Measurements from ENCODE around the gene MGAT5B.

The MGAT5B gene

GRCh38 chr17:76932402-76933333 lies 64.5 kb downstream of the MGAT5B start:
- H3K4me3 ChIP-seq = no peak overlapping the region
- TF ChIP-seq, protein P1, sequence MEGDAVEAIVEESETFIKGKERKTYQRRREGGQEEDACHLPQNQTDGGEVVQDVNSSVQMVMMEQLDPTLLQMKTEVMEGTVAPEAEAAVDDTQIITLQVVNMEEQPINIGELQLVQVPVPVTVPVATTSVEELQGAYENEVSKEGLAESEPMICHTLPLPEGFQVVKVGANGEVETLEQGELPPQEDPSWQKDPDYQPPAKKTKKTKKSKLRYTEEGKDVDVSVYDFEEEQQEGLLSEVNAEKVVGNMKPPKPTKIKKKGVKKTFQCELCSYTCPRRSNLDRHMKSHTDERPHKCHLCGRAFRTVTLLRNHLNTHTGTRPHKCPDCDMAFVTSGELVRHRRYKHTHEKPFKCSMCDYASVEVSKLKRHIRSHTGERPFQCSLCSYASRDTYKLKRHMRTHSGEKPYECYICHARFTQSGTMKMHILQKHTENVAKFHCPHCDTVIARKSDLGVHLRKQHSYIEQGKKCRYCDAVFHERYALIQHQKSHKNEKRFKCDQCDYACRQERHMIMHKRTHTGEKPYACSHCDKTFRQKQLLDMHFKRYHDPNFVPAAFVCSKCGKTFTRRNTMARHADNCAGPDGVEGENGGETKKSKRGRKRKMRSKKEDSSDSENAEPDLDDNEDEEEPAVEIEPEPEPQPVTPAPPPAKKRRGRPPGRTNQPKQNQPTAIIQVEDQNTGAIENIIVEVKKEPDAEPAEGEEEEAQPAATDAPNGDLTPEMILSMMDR (IDR thresholded peaks at IDR 0.05) = no peak
- H3K27ac ChIP-seq = no peak overlapping the region
- no peak for DNase-seq (ENCODE audit: low spot score)

DNA sequence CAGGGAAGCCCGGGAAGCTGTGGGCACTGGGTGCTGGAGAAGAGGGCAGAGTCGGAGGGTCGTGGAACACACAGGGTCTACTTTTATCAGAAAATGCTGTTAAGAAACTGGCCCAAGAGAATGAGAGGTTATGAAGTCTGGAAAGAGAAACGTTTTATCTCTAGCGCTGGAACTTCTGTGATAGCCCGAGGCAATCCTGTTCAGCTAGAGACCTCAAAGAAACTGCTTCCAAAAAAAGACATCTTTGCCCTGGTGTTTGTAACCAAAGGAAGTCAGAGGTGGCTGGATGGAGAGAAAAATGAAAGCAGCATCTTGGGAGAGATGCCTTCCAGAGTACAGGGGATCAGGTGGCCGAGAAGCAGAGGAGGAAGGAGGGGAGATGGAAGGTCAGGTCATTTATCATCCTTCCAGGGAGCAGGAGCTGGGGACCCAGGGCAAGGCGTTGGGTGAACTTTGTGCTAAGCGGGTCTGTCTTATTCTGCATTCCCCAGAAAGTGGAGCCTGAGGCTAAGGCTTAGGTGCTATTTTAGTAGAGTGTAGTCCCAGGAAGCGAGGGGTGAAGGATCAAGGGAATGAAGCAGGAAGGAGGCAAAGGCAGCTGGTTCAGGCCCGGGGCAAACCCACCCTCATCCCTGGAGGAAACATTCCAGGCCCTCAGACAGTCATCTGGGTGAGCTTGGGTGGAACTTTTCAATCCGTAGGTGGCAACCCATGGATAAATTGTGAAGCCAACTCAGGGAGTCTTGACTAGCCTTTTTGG lies 66.5 kb downstream of the MGAT5B start:
- TF ChIP-seq, protein P1 (IDR thresholded peaks at IDR 0.05) = no peak
- no peak overlapping the region for H3K27ac ChIP-seq
- no peak for DNase-seq (ENCODE audit: low spot score)
- H3K4me3 ChIP-seq = no peak overlapping the region

DNA sequence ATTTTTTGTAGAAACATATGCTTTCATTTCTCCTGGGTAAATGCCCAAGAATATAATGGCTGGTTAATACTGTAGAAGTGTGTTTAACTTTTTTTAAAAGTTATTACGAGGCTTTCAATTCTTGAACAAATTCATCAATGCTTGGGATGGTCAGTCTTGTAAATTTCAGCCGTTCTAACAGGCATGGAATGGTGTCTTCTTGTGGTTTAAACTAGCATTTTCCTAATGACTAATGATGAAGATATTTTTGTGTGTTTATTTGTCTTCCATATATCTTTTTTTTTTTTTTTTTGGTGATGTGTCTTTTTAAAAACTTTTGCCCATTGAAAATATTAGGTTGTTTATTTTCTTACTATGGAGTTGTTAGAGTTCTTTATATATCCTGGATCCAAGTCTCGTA lies 67.1 kb downstream of the MGAT5B start:
- TF ChIP-seq, protein P1 (IDR thresholded peaks at IDR 0.05) = no peak
- Histone ChIP-seq H3K4me3 (no peak overlapping the region), H3K27ac (no peak overlapping the region)
- no peak for DNase-seq (ENCODE audit: low spot score)

DNA sequence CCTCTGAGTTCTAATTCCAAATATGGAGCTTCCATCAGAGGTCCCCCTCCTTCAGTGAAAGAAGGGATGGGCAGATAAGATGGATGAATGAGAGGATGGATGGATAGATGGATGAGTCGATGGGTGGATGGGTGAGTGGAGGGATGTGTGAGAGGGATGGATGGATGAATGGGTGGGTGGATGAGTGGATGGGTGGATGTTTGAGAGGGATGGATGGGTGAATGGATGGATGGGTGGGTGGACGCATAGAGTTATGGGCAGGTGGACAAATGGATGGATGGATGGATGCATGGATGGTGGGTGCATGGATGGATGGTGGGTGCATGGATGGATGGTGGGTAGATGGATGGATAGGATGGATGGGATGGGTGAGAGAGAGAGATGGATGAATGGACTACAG lies 69.0 kb downstream of the MGAT5B start:
- Histone ChIP-seq H3K4me3 (no peak overlapping the region), H3K27ac (no peak overlapping the region)
- TF ChIP-seq, protein P1 (IDR thresholded peaks at IDR 0.05) = no peak
- DNase-seq (ENCODE audit: low spot score) = no peak

- H3K27ac ChIP-seq = no peak overlapping the region
- DNase-seq (ENCODE audit: low spot score) = no peak
- TF ChIP-seq, protein P1 (IDR thresholded peaks at IDR 0.05) = no peak
- no peak overlapping the region for H3K4me3 ChIP-seq
Observed at GRCh38 chr17:76938009-76938408, 69.8 kb downstream of the MGAT5B start.

GRCh38 chr17:76940295-76940694 lies 72.1 kb downstream of the MGAT5B start:
- TF ChIP-seq, protein P1 (IDR thresholded peaks at IDR 0.05) = no peak
- DNase-seq (ENCODE audit: low spot score) = no peak

More at GRCh38 chr17:76940295-76940694, 72.1 kb downstream of the MGAT5B start:
- Histone ChIP-seq H3K27ac (no peak overlapping the region), H3K4me3 (no peak overlapping the region)
